Psoas muscle (tissue), 8 donors: ENCODE measurements around the gene PAPPA. TPM values are rescaled to one million over a fixed set of nuclear protein-coding genes. Genes with fewer than 3 reads are reported as not detected.

ENCODE experiments used
- ATAC-seq, 4 donors: fragments of 200-7000 bp; cut with Tn5 transposase; one replicate each; pipeline ENCODE4 v1.9.1; 2020; ENCODE audit warnings: moderate library complexity in 3 of 4, mild to moderate bottlenecking in 2 of 4
- DNase-seq, 2 donors: peaks; one replicate each; pipeline ENCODE4 v3.0.0-alpha.2; 2020
- H3K27ac ChIP-seq: fragments of 200-600 bp; one replicate; pipeline ENCODE4 v1.8.0; 2022
- H3K27me3 ChIP-seq, 3 donors: fragments of 200-600 bp in 1 of 3; one replicate each; pipeline versions ENCODE4 v1.6.1 to v1.8.0; 2013 to 2022; ENCODE audit warnings: low read length in 2 of 3, mild to moderate bottlenecking in 2 of 3, moderate library complexity in 1 of 3; ENCODE audit not compliant: insufficient read depth in 3 of 3
- H3K36me3 ChIP-seq, 2 donors: fragments of 200-600 bp in 1 of 2; one replicate each; pipeline versions ENCODE4 v1.6.1 to v1.8.0; 2013 to 2022; ENCODE audit warnings: low read depth in 1 of 2, mild to moderate bottlenecking in 1 of 2, moderate library complexity in 1 of 2; ENCODE audit not compliant: insufficient read depth in 1 of 2
- H3K4me1 ChIP-seq: fragments of 200-600 bp; one replicate; pipeline ENCODE4 v1.8.0; 2022
- H3K4me3 ChIP-seq: fragments of 200-600 bp; one replicate; pipeline ENCODE4 v1.8.0; 2022; ENCODE audit warnings: mild to moderate bottlenecking
- H3K9me3 ChIP-seq: fragments of 200-600 bp; one replicate; pipeline ENCODE4 v1.8.0; 2022
- CTCF ChIP-seq: fragments of 200-600 bp; IDR thresholded peaks from one replicate; pipeline ENCODE4 v1.8.0; 2022; ENCODE audit warnings: antibody characterized with exemption
- WGBS, 3 donors: extraction: QIAGEN DNeasy Blood & Tissue Kit; methylation state at CpG; one replicate each; pipeline versions ENCODE4 v1.1.6 to v1.1.7; 2013; 5-methylcytosine and 5-hydroxymethylcytosine counted together
- intact Hi-C, 2 donors: fragments of 100-400 bp; cut with DNase I; formaldehyde crosslinking; loops; one replicate each; pipeline versions ENCODE4 v1.11.0 to v1.14.2; 2022
- polyA plus RNA-seq, 3 donors: library from polyadenylated mRNA; stranded (reverse); fragments of 200-250 nt; gene quantifications; one replicate each; pipeline ENCODE4 v1.2.3, GENCODE V29; 2013
- total RNA-seq, 4 donors: library from RNA; stranded (reverse); fragmentation: NEBNext Ultra II Directional in 2 of 4; extraction: Animal tissue kit (Norgen Biotek cat#: 25700) in 2 of 4; gene quantifications; one replicate each; pipeline versions ENCODE4 v1.2.1 to v1.2.4, GENCODE V29; 2021 to 2023
- donor health status: healthy with polysubstance abuse.
- donor health status: DM: no; HTN: no; CAD: no; lungs with moderate emphysema.
- donor health status: Bipolar disorder and iron deficiency.
- donor health status: healthy.
- donor health status: DM: yes; HTN: yes; CAD: no.
- donor health status: DM: no; HTN: no; CAD: no.
- donor health status: DM: no; HTN: no; CAD: no.
- donor health status: DM: yes; HTN: yes; CAD: no.

PAPPA gene
- total and polyA plus RNA-seq, 7 donors: 0.07 to 0.88 (median 0.61) TPM

DNA sequence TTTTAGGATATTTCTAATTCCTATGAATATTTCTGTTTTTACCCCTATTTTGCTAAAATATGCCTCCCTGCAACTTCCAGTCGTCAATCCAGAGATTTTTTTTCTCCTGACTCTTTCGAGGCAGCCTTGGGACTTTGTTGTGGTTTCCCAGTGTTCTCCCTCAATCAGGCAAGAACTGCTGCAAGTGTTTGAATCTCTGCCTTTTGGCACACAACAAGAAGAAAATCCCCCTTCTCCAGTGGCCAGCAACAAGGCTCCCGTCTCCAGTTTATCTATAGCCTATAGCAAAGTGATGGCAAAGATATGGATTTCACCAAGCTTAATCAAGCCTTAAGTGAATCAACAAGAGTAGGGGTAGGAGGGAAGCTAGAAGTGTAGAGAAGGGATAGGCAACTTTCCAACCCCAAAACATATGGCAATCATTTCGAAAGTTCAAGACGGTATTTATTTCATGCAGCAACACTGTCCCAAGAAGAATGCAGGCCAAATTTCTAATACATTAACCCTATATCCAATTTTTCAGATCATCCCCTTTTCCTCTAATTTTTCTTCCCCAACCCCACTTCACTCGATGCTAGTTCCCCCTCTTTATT is 37.7 kb upstream of the PAPPA start:
- TF ChIP-seq CTCF: no peak
- WGBS, 3 donors: 32 to 44% (median 32%) methylated on average over 6 of the region's 6 CpGs
- intact Hi-C loops: no loop called here

GRCh38 chr9:116116393-116116792 is 37.2 kb upstream of the PAPPA start:
- DNase-seq (no peak), ATAC-seq (no peak)
- H3K4me1 ChIP-seq: no peaks in the 10 kb centered on the region
- intact Hi-C loops: no loop called here
- TF ChIP-seq CTCF: no peak
- H3K9me3 ChIP-seq: peaks cover 6% of the 10 kb centered on the region
- H3K27me3 ChIP-seq: no peaks in the 10 kb centered on the region
- no peak overlapping the region for H3K4me3 ChIP-seq
- H3K27ac ChIP-seq: no peak overlapping the region
- H3K36me3 ChIP-seq: no peaks in the 10 kb centered on the region

More for the DNA sequence above, 37.7 kb upstream of the PAPPA start:
- Histone ChIP-seq H3K4me1 (no peaks in the 10 kb centered on the region), H3K4me3 (no peak overlapping the region), H3K27ac (no peak overlapping the region), H3K36me3 (no peaks in the 10 kb centered on the region), H3K9me3 (peaks cover 6% of the 10 kb centered on the region), H3K27me3 (no peaks in the 10 kb centered on the region)
- DNase-seq (no peak), ATAC-seq (no peak)

DNA sequence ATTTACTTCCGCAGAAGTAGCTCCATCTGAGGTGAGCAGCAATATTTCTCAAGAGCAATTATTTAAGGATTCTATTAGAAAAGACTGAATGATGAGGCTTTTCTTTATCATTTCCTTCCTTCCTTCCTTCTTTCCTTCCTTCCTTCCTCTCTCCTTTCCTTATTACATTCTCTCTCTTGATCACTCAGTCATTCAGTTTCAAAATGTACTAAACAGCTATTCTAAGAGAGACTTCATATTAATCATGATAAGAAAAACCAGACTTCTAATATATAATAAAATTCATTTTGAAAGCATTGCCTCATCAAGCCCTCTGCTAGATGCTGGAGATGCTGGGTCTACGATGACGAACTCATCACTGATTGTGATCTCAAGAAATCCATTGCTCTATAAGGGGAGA is 30.4 kb upstream of the PAPPA start:
- DNase-seq (no peak), ATAC-seq (no peak)
- Histone ChIP-seq H3K27ac (no peak overlapping the region), H3K27me3 (no peaks in the 10 kb centered on the region), H3K36me3 (no peaks in the 10 kb centered on the region), H3K4me1 (no peaks in the 10 kb centered on the region), H3K9me3 (peaks cover 2% of the 10 kb centered on the region), H3K4me3 (no peak overlapping the region)
- 84 to 87% (median 85%) methylated on average over 3 of the region's 3 CpGs for WGBS, 3 donors
- intact Hi-C loops: loop anchor here in 1 of 2 donors (10.0 kb wide), 1 partner anchor 238 kb away; no protein-coding TSS in a partner anchor
- TF ChIP-seq CTCF: no peak

GRCh38 chr9:116124472-116125040 is 29.0 kb upstream of the PAPPA start:
- WGBS, 3 donors: 79 to 86% (median 85%) methylated on average over 4 of the region's 4 CpGs
- no peaks in the 10 kb centered on the region for H3K4me1 ChIP-seq
- intact Hi-C loops: loop anchor here in 1 of 2 donors (10.0 kb wide), 1 partner anchor 240 kb away; no protein-coding TSS in a partner anchor
- no peaks in the 10 kb centered on the region for H3K9me3 ChIP-seq
- DNase-seq: no peak
- no peak overlapping the region for H3K27ac ChIP-seq
- no peak for ATAC-seq
- TF ChIP-seq CTCF: no peak
- H3K36me3 ChIP-seq: no peaks in the 10 kb centered on the region
- H3K4me3 ChIP-seq: no peak overlapping the region
- no peaks in the 10 kb centered on the region for H3K27me3 ChIP-seq

- Histone ChIP-seq H3K4me1 (no peaks in the 10 kb centered on the region), H3K36me3 (no peaks in the 10 kb centered on the region), H3K27ac (no peak overlapping the region), H3K4me3 (no peak overlapping the region), H3K27me3 (peaks cover 0 to under 1% (median 0%) of the 10 kb centered on the region in 3 donors), H3K9me3 (peaks cover 10% of the 10 kb centered on the region)
- DNase-seq (no peak), ATAC-seq (no peak)
- 26 to 42% (median 32%) methylated on average over 2 of the region's 2 CpGs for WGBS, 3 donors
- intact Hi-C loops: no loop called here
- TF ChIP-seq CTCF: no peak
Observed at GRCh38 chr9:116133163-116133562, 20.4 kb upstream of the PAPPA start.
